ENCODE results near the gene ANP32E.
"Not testable (repeated sequence)": the region's sequence is repeated elsewhere in the genome, so short reads cannot be mapped to it uniquely, and the experiment has no call there.

The ANP32E gene

DNA sequence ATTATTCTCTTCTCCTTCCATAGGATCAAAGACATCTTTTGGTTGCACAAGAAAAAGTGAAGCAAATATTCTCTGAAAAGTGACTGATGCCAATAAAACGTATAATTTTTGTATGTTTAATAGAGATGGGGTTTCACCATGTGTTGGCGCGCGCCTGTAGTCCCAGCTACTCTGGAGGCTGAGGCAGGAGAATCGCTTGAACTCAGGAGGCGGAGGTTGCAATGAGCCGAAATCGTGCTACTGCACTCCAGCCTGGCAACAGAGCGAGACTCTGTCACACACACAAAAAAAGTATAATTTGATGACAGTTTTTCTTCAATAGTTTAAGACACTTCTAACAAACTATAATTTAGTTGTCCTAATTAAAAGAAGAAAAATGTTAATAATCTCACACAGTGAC is 23.8 kb downstream of the ANP32E start:
- FAIRE-seq = no peak

DNA sequence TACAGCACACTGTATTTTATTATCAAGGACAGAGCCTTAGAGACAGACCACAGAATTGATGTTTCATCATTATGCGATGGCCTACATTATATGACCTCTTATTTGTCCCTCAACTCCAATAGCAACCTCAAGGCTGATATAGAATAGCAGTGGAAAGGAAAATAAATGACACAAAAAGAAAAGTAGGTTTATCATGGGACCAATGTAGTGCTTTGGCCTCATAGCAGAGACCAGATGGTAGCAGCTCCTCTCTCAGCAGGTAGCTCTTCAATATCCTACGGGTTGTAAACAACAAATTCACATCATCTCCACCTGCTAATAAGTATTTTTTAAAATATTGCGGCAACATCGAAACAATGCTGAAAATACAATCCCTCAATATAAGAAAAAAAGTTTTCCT is 25.2 kb downstream of the ANP32E start:
- FAIRE-seq = no peak

DNA sequence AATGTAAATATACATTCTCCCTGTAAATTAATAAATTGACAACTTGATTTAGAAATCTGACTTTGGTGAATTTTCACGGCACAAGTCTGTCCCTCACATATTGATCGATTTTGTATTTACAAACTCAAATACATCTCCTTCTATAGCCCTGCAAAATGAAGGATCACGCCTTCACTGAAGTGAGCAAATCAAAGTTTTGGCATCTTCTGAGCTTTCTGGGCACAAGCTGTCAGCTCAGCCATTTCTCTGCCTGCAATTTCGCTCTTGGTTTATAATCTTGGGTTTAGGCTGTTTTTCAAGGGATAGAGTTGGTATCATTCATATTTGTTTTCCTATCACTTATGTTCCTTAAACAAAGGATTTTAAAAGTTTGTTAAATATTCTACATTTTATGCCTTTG is 25.8 kb downstream of the ANP32E start:
- no peak for FAIRE-seq

DNA sequence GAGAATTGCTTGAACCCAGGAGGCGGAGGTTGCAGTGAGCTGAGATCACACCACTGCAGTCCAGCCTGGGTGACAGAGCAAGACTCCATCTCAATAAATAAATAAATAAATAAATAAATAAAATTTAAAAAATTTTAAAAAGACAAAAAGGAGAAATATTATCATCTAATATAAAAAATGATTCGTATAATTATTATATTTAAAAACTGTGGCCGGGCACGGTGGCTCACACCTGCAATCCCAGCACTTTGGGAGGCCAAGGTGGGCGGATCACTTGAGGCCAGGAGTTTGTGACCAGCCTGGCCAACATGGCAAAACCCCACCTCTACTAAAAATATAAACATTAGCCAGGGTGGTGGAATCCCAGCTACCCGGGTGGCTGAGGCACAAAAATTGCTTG is 27.5 kb downstream of the ANP32E start:
- FAIRE-seq = not testable (repeated sequence)

DNA sequence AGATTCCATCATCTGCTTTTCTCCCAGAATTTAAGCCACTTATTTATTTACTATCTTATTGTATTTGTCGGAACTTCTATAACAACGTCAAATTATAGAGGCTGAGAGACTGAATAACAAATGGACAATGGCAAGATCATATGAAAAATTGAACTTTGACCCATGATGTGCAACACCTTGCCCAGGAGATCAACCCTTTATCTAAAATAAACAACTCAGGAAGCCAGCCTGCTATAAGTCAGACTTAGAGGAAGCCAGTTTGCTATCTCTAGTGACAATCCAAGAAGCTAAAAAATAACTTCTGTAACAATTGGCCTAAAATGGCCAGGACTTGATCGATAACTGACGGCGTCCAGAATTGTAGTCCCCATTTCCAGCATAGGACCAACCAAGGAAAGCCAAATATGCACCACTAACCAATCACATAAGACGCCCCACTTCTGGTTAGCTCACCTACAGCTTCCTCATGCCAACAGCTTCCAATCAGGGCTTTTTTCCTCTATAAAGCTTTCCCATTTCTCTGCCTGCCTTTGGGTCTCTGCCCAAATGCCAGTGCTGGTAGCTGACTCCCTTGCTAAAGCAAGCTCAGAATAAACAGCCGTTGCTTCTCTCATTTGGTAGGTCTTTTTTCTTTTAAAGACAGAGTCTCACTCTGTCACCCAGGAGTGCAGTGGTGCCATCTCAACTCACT is 28.5 kb downstream of the ANP32E start:
- FAIRE-seq = no peak

DNA sequence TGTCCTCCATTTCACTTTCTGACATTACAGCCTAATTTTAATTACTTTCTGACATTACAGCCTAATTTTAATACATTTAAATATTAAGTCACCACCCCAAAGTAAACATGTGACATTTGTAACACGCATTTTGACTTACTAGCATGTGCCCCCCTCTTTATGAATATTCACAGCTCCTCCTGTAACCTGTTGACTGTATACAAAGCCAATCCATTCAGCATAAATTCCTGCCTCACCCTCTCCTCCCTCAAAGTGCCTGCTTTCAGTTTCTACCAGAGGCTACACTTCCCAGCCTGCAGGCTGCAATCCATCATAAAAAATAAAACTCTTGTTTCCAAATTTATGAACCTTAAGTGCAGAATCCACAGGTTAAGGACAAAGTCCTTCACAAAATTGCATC is 39.5 kb downstream of the ANP32E start:
- no peak for FAIRE-seq

DNA sequence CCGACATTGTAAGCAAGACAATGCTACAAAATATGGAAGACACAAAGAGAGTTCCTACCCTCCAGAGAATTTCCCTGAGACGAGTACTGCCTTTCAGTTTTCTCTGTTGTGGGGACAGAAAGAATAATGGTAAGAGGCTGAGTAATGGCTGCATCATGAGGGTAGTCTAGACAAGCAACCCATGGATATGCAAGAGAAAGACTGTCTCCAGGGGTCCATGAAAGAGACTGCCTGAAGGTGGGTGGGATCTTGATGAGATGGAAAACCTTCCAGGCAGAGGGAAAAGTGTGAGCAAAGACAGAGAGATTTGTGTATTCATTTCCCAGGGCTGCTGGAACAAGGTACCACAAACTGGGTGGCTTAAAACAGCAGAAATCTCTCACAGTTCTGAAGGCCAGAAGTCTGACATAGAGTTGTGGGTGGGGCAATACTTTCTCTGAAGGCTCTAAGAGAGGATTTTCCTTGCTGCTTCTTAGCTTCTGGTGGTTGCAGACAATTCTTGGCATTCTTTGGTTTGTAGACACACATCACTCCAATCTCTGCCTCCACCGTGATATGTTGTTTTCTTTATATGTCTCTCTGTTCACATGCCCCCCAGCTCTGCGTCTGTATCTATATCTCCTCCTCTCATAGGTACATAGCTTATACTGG is 41.4 kb downstream of the ANP32E start:
- FAIRE-seq = no peak

DNA sequence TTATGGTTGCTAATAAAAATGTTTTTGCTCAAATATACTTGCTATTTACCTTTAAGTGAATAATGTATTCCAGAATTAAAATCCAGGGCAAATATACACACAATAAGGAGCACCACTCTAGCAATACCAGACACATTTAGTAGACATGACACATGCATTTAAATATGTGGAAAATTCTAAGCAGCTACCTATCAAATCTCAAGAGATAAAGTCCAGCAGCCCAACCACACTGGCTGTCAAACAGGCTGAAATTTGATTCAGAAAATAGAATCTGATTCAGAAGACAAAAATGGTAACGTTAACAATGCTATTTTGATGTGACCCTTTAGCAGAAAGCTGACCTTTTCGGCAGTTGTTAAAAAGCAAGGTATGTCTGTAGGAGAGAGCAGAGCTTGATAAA is 43.9 kb downstream of the ANP32E start:
- no peak for FAIRE-seq

DNA sequence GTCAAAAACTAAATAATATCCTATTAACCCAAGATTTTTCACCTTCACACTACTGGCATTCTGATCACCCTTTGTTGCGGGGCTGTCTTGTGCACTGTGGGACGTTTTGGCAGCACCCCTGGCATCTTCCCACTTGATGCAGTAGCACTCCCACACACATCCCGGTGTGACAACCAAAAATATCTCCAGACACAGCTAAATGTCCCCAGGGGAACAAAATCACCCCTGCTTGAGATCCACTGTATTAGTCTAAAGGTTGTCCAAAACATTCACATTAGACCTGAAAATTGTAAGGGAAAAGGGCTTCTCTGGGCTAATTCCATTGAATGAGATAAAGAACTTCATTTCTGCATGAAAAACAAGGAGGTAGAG is 48.4 kb downstream of the ANP32E start:
- FAIRE-seq = no peak

DNA sequence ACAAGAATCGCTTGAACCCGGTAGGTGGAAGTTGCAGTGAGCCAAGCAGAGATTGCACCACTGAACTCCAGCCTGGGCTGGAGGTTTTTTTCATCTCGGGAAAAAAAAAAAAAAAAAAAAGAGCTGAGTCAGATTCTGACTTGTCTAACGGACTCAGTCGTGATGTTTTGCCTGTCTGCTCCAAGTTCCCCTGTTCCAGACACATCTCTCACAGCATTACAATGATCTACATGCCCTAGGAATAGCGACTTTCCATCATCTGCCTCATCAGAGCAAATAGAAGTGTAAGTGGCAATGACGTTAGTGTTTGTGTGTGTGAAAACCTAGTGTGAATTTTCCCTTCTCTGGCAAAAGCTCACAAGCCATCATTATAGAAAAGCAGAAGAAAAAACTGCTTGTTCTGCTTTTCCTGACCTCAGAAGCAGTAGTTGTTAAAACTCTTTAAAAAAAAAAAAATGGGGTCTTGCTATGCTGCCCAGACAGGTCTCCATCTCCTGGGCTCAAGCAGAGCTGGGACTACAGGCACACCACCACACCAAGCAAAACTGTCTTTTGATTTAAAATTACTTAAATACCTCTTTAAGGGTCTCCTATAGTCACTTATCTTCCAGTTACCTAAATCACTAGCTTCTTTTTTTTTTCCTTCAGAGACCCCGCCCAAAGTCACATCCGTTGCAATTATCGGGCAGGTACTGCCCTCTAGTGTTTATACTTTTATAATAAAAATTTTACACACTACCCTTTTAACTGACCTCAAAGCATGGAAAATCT is 48.9 kb downstream of the ANP32E start:
- peak; percentile 17 for FAIRE-seq

DNA sequence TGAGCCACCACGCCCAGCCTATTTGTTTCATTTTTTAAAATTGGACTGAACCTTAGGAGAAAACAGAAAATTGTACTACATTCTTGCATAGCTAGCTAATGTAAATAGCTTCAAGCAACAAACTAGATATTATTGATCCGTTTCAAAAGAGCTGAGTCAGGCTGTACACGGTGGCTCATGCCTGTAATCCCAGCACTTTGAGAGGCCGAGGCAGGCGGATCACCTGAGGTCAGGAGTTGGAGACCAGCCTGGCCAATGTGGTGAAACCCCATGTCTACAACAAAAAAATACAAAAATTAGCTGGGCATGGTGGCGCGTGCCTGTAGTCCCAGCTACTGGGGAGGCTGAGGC is 49.5 kb downstream of the ANP32E start:
- FAIRE-seq = not testable (repeated sequence)

DNA sequence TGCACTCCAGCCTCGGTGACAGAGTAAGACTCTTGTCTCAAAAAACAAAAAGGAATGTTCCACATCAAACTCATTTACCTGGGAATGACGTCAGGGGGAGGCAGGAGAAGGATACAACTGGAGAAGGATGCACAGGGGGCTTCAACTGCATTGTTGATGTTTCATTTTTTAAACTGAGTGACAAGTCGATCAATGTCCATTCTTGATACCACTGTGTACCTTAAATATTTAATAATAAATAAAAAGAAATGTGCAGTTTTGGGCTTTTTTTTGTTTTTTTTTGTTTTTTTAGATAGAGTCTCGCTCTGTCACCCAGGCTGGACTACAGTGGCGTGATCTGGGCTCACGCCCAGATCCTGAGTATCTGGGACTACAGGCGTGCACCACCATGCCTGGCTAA is 50.4 kb downstream of the ANP32E start:
- FAIRE-seq = no peak

DNA sequence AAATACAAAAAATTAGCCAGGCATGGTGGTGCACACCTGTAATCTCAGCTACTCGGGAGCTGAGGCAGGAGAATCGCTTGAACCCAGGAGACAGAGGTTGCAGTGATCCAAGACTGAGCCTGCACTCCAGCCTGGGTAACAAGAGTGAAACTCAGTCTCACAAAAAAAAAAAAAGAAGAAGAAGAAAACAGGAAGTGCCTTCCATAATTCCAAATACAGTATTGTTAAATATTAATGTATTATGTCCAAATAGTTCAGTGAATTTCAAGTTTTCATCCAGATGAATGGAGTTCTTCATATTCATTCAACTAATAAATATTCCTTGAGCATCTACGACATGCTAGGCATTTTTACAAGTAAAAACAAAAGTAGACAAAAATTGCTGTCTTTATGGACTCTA is 52.9 kb downstream of the ANP32E start:
- FAIRE-seq = no peak

DNA sequence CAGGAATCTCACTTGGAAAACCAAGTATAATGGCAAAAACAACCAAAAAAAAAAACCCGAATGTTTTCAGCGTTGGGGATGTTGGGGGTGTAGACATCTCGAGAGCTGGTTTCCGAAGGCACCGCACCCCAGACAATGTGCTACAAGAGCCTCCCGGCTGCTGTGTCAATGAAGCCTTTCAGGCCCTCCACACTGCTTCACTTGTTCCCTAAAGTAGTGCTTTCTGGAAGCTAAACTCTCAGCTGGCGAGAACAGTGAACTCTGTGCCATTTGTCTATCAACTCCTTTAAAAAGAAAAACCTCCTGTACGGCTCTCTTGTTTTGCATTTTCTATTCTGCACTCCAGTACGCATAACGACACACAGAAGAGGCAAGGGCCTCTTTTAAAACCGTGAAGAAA is 53.7 kb downstream of the ANP32E start:
- no peak for FAIRE-seq

DNA sequence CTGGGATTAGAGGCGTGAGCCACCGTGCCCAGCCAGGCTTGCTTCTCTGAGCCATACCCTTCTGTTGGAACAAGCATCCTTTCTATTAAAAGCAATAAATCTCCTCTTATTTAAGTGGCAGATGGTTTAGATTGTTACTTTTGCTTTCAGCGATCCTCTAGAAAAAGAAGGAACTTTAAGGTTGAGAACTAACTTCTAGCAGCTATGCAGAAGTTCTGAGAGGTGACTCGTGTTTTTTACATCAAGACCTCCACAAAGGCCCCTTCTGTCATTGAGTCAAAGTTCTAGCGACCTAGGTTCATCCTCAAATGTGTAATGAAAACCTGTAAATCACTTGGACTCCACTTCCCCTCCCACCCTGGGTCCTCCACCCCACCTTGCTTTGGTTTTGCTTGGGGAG is 55.4 kb downstream of the ANP32E start:
- no peak for FAIRE-seq

DNA sequence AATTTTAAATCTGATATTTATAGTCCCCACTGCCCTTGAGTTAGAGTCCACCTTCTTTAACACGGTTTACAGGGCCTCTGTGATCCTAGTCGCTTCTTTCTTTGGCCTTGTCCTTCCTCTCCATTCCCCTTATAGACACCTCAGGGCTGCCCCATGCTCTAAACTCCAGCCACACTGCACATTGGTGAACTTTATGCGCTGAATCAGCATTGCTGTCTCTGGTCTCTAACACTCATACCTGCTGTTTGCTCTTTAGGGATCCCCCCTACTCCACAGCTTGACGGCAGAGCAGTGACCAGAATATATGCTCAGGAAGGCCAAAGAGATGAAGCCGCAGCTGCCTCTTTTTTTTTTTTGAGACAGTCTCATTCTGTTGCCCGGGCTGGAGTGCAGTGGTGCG is 56.0 kb downstream of the ANP32E start:
- no peak for FAIRE-seq

DNA sequence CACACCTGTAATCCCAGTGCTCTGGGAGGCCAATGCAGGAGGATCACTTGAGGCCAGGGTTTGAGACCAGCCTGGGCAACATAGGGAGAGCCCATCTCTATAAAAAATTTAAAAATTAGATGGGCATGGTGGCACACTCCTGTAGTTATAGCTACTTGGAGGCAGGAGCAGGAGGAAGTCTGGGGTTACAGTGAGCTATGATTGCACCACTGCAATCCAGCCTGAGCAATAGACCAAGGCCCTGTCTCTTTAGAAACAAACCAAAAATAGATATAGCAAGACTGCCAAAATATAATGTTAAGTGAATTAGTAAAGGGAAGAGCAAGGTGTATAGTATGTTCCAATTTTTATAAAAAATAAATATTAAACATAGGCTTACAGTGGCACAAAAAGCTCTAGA is 57.4 kb downstream of the ANP32E start:
- no peak for FAIRE-seq

DNA sequence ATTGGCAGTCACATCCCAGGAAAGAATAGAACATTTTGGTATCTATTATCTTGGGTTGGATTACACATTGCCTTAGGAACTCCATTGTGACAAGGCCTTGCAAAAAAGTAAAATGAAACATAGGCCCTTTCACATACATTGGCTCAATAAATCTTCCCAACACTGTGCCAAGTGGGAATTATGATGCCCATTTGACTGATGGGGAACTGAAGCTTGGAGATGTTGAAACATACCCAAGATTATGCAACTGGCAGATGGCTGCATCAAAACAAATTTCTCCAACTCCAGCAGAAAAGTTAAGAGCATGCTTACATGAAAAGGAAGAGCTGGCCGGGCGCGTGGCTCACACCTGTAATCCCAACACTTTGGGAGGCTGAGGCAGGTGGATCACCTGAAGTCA is 59.3 kb downstream of the ANP32E start:
- no peak for FAIRE-seq

DNA sequence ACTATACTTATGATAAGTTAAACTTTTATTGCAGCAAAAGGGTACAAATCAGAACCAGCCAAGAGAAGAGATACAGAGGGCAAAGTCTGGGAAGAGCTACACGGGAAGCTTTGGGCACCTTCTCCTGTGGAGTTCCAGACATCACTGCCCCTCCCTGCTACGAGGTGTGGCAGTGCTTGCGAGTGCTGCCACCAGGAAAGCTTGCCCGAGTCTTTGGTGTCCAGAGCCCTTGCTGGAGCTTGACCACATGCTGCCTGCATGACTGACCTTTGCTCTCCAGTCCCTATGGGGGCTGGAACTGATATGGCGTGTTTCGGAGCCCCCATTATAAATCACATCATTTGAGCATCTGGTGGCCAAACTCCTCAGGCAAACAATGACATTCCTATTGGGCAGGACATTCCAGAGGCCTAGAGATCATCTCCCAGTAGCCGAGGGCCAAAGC is 62.7 kb downstream of the ANP32E start:
- no peak for FAIRE-seq

DNA sequence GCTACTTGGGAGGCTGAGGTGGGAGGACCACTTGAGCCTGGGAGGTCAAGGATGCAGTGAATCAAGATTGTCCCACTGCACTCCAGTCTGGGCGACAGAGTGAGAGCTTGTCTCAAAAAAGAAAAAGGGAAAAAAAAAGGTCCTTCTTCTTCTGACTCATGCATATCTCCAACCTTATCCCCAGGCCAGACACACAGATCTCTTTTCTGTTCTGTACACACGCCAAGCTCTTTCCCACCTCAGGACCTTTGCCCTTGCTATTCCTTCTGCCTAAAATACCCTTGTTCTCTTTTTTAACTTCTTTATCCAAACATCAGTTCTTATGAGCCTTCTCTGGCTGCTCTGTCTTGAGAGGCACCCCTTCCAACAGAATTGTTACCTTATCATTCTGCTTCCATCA is 64.1 kb downstream of the ANP32E start:
- FAIRE-seq = no peak

DNA sequence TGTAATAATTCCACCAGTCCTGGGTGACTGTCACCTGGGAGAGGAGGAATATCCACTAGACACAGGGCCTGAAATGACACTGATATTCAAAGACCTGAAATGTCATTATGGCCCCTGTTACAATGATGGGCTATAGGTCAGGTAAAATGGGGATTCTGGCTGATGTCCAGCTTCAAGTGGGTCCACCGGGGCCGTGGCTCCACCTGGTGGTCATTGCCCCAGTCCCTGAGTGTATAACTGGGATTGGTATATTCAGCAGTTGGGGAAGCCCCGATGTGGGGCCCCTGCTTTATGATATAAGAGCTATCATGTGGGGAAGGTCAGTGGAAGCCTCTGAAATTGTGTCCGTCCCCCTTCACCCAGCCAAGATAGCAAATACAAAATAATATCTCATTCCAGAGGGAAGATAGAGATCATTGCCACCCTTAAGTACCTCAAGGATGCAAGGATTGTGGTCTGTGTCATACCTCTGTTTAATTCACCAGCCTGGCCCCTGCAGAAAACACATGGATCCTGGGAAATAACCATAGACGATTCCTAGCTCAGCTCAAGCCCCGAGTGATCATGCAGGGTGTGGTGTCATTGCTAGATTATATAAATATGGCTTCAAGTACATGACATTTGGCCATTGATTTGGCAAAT is 66.8 kb downstream of the ANP32E start:
- FAIRE-seq = no peak

All from islet of Langerhans (tissue), 1 donor.